SK-N-SH treated with all-trans-retinoic acid at 6 μM for 48 hours (cell line): Measurements from ENCODE around the gene TAMALIN.

Experiments
- CREB5 ChIP-seq: fragments of 250-450 bp; sonication (Bioruptor Pico); IDR thresholded peaks from 2 replicates; pipeline ENCODE4 v1.5.1; 2020; ENCODE audit warnings: low read depth, mild to moderate bottlenecking, moderate library complexity
- RARB ChIP-seq: fragments of 250-450 bp; sonication (Bioruptor Pico); IDR thresholded peaks from 2 replicates; pipeline ENCODE4 v1.8.0; 2021; ENCODE audit warnings: mild to moderate bottlenecking, moderate library complexity
- ZFP30 ChIP-seq: fragments of 450-650 bp; formaldehyde crosslinking; IDR thresholded peaks from 2 replicates; pipeline ENCODE4 v1.5.0; 2022; ENCODE audit warnings: mild to moderate bottlenecking, moderate library complexity
- ZNF8 ChIP-seq: fragments of 450-650 bp; formaldehyde crosslinking; IDR thresholded peaks from 2 replicates; pipeline ENCODE4 v1.5.0; 2020; ENCODE audit warnings: mild to moderate bottlenecking, moderate library complexity

DNA sequence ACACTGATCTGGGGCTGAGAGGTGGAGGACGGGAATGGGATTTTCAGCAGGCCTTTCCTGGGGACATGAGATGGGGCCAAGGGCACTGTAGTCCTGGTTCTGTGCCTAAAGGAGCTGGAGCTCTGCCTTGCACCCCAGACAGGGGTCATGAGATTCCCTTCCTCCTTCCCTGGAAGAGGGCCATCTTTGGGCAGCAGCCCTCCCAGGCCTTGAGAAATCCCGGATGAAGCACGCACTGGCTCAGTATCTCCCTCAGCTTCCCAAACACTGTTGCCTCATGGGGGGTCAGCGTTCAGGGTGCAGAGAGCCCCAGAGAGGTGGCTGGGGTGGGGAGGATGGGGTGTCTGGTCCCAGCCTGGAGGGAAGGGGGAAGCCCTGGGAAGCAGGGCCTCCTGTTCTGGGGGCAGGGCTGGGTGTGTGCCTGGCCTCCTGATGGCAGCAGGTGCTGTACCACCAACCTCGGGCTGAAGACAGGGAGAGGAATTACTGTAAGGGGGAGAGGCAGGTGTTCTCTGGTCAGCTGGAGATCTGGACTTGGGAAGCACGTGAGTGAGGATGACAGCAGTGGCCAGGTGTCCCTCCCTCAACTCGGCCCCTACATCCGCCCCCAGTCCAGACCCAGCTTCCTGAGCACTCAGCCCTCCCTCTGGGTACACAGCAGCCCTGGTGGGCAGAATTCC is 36.1 kb downstream of the TAMALIN start:
- TF ChIP-seq ZFP30: no peak
- no peak for TF ChIP-seq ZNF8 (CRISPR knock-in tag)
- TF ChIP-seq RARB: no peak
- no peak for TF ChIP-seq CREB5 (CRISPR knock-in tag)
